Endodermal cell (in vitro differentiated cells): ENCODE data around the gene MTMR3. TPM values are rescaled to one million over a fixed set of nuclear protein-coding genes. Genes with fewer than 3 reads are reported as not detected.
A peak's percentile ranks its signal among the peaks of the same experiment; 100 is the strongest.

Source experiments
- DNase-seq: peaks from one replicate; pipeline ENCODE4 v3.0.0-alpha.2; 2017
- H3K27ac ChIP-seq: 2 replicates; pipeline ENCODE4 v1.5.1; 2013; ENCODE audit warnings: mild to moderate bottlenecking, low read depth, low read length, moderate library complexity
- H3K27me3 ChIP-seq: 2 replicates; pipeline ENCODE4 v1.6.1; 2013; ENCODE audit warnings: mild to moderate bottlenecking, low read length, moderate library complexity; ENCODE audit not compliant: insufficient read depth, control insufficient read depth, poor library complexity, severe bottlenecking
- H3K36me3 ChIP-seq: 2 replicates; pipeline ENCODE4 v1.7.0; 2013; ENCODE audit warnings: mild to moderate bottlenecking, low read length, moderate library complexity; ENCODE audit not compliant: control insufficient read depth, insufficient read depth
- H3K4me1 ChIP-seq: one replicate; pipeline ENCODE4 v1.7.0; 2013; ENCODE audit warnings: low read length; ENCODE audit not compliant: control insufficient read depth, insufficient read depth
- H3K4me3 ChIP-seq: 2 replicates; pipeline ENCODE4 v1.5.1; 2013; ENCODE audit warnings: mild to moderate bottlenecking, low read length, moderate library complexity
- H3K9ac ChIP-seq: 2 replicates; pipeline ENCODE4 v1.6.1; 2013; ENCODE audit warnings: mild to moderate bottlenecking, low read length, moderate library complexity; ENCODE audit not compliant: poor library complexity, severe bottlenecking; ENCODE audit errors: extremely low read depth
- H3K9me3 ChIP-seq: 2 replicates; pipeline ENCODE4 v1.6.1; 2013; ENCODE audit warnings: mild to moderate bottlenecking, low read length, moderate library complexity; ENCODE audit not compliant: control insufficient read depth
- H3K27ac Mint-ChIP-seq: 2 replicates; pipeline ENCODE4 v1.8.0; 2020; ENCODE audit warnings: mixed read lengths
- H3K27me3 Mint-ChIP-seq: 2 replicates; pipeline ENCODE4 v1.8.0; 2021; ENCODE audit warnings: mild to moderate bottlenecking, mixed read lengths; ENCODE audit not compliant: insufficient read depth
- H3K36me3 Mint-ChIP-seq: 2 replicates; pipeline ENCODE4 v1.8.0; 2020; ENCODE audit warnings: low read depth, mixed read lengths
- H3K4me1 Mint-ChIP-seq: 2 replicates; pipeline ENCODE4 v1.8.0; 2020; ENCODE audit warnings: mixed read lengths
- H3K4me3 Mint-ChIP-seq: 2 replicates; pipeline ENCODE4 v1.8.0; 2020; ENCODE audit warnings: mild to moderate bottlenecking, moderate library complexity, mixed read lengths
- H3K9me3 Mint-ChIP-seq: 2 replicates; pipeline ENCODE4 v1.8.0; 2020; ENCODE audit warnings: mild to moderate bottlenecking, mixed read lengths
- WGBS, 2 experiments: methylation state at CpG; one replicate each; pipeline versions ENCODE4 v1.1.5 to v1.1.7; 2013; ENCODE audit warnings: missing lambda C conversion rate in 2 of 2, mixed read lengths in 1 of 2; ENCODE audit not compliant: insufficient coverage in 1 of 2, insufficient read length in 1 of 2; 5-methylcytosine and 5-hydroxymethylcytosine counted together
- total RNA-seq, 2 donors: library from RNA; stranded (reverse); fragmentation: NEBNext Ultra II Directional in 1 of 2; extraction: Animal tissue kit (Norgen Biotek cat#: 25700) in 1 of 2; gene quantifications; 2 replicates in 1 of 2; 3 replicates in 1 of 2; pipeline ENCODE4 v1.2.1, GENCODE V29; 2021
- TF ChIP-seq, protein P1 (sequence below): fragments of 200-600 bp; sonication (generic); conservative IDR thresholded peaks from 2 replicates; pipeline ENCODE4 v1.5.0; 2021; ENCODE audit warnings: antibody characterized with exemption, mild to moderate bottlenecking

The MTMR3 gene
- total RNA-seq, 2 donors from 2014 or later, result 30.9 to 41.3 TPM

DNA sequence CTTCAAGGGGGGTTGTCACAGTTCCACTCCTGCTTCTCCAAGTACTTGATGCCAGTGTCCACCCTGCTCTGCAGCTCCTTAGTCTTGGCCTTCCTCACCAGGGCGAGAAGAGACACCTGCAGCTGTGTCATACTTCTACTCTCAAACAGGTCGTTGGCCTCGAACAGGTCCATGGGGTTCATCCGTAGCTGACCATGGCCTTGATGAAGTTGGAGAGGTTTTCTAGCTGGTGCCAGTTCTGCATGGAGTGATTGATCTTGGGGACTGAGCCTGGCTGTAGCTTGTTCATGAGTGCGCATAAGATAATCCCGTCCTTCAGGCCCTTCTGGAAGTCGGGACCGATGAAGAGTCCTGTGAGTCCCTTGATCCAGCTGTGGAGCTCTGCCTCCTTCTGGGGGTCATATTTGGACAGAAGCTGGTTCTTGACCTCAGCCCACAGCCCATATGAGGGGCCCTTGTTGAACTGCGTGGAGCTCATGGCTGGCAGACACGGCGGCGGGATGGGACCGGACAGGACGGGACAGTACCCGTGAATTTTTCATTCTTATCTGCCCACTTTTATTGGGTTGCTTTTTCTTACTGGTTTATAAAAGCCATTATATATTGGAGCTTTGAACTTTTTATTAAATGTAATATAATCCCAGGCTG, 163.9 kb downstream of the MTMR3 start:
- no peaks in the 10 kb centered on the region for H3K36me3 ChIP-seq
- H3K4me1 ChIP-seq, result no peaks in the 10 kb centered on the region
- H3K4me1 Mint-ChIP-seq, result no peaks in the 10 kb centered on the region
- H3K9me3 Mint-ChIP-seq, result no peaks in the 10 kb centered on the region
- H3K4me3 ChIP-seq, result no peak overlapping the region
- H3K9ac ChIP-seq, result no peak overlapping the region
- H3K27ac ChIP-seq, result no peak overlapping the region
- 92 to 98% methylated on average over 7 to 15 of the region's 15 CpGs for WGBS, 2 experiments
- peaks cover 7% of the 10 kb centered on the region for H3K36me3 Mint-ChIP-seq
- TF ChIP-seq, protein P1, sequence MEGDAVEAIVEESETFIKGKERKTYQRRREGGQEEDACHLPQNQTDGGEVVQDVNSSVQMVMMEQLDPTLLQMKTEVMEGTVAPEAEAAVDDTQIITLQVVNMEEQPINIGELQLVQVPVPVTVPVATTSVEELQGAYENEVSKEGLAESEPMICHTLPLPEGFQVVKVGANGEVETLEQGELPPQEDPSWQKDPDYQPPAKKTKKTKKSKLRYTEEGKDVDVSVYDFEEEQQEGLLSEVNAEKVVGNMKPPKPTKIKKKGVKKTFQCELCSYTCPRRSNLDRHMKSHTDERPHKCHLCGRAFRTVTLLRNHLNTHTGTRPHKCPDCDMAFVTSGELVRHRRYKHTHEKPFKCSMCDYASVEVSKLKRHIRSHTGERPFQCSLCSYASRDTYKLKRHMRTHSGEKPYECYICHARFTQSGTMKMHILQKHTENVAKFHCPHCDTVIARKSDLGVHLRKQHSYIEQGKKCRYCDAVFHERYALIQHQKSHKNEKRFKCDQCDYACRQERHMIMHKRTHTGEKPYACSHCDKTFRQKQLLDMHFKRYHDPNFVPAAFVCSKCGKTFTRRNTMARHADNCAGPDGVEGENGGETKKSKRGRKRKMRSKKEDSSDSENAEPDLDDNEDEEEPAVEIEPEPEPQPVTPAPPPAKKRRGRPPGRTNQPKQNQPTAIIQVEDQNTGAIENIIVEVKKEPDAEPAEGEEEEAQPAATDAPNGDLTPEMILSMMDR, result no peak
- no peak overlapping the region for H3K4me3 Mint-ChIP-seq
- no peaks in the 10 kb centered on the region for H3K9me3 ChIP-seq
- DNase-seq, result peak; percentile 13
- no peaks in the 10 kb centered on the region for H3K27me3 Mint-ChIP-seq
- no peak overlapping the region for H3K27ac Mint-ChIP-seq
- no peaks in the 10 kb centered on the region for H3K27me3 ChIP-seq

DNA sequence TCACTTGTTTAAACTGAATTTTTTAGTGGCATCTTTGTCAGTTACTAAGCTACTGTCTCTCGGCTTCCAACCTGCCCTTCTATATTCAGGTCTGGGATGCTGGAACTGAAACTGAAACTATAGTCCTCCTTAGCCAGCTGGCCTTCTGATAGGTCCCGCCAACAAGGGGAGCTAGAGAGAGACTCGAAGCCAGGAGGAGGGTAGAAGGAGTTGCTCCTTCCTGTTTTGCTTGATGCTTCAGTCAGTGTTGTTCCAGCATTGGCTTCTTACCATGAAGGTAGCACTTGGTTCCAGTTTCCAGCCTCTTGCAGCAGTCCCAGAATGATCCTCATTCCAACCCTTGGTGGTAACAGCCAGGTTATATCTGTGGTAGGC, 164.4 kb downstream of the MTMR3 start:
- TF ChIP-seq, protein P1, result peak; percentile 16
- Mint-ChIP-seq H3K27me3 (no peaks in the 10 kb centered on the region), H3K27ac (no peak overlapping the region), H3K9me3 (no peaks in the 10 kb centered on the region), H3K36me3 (peaks cover 7% of the 10 kb centered on the region), H3K4me1 (no peaks in the 10 kb centered on the region), H3K4me3 (no peak overlapping the region)
- Histone ChIP-seq H3K9me3 (no peaks in the 10 kb centered on the region), H3K4me1 (no peaks in the 10 kb centered on the region), H3K9ac (no peak overlapping the region), H3K27ac (no peak overlapping the region), H3K36me3 (no peaks in the 10 kb centered on the region), H3K27me3 (no peaks in the 10 kb centered on the region), H3K4me3 (no peak overlapping the region)
- DNase-seq, result peak; percentile 65
- WGBS, 2 experiments, result 89% methylated on average over 3 of the region's 3 CpGs; no CpG with 5 or more reads in 1 of the 2 experiments

DNA sequence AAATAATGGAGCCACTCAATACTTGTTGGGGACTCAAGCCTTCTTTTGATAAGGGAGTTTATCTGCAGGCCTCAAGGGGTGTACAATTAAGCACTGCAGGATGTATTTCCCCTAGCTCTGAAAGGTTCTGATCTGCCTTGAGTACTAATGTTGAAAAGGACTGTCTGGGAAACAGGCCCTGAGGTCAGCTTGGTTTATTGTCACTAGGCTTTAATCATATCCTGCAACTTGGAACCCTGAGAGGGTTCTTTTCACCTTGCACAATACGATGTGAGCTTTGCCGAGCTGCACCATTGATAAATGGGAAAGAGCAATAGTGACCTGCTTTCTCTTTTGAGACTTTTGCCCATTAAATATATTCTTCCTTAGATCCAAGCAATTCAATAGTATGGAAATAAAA, 165.7 kb downstream of the MTMR3 start:
- WGBS, 2 experiments, result 92% methylated on average over 2 of the region's 2 CpGs; no CpG with 5 or more reads in 1 of the 2 experiments
- no peak overlapping the region for H3K27ac Mint-ChIP-seq
- H3K4me1 Mint-ChIP-seq, result no peaks in the 10 kb centered on the region
- Histone ChIP-seq H3K36me3 (no peaks in the 10 kb centered on the region), H3K9ac (no peak overlapping the region), H3K27ac (no peak overlapping the region), H3K4me1 (no peaks in the 10 kb centered on the region), H3K9me3 (no peaks in the 10 kb centered on the region), H3K27me3 (no peaks in the 10 kb centered on the region), H3K4me3 (no peak overlapping the region)
- H3K4me3 Mint-ChIP-seq, result no peak overlapping the region
- no peaks in the 10 kb centered on the region for H3K27me3 Mint-ChIP-seq
- TF ChIP-seq, protein P1, result no peak
- DNase-seq, result no peak
- H3K9me3 Mint-ChIP-seq, result no peaks in the 10 kb centered on the region
- H3K36me3 Mint-ChIP-seq, result peaks cover 7% of the 10 kb centered on the region
